SK-N-SH (cell line): Measurements from ENCODE around the gene ZNF780A. TPM values are rescaled to one million over a fixed set of nuclear protein-coding genes. Genes with fewer than 3 reads are reported as not detected.
"Not testable (repeated sequence)": the region's sequence is repeated elsewhere in the genome, so short reads cannot be mapped to it uniquely, and the experiment has no call there.

Experiments used
- CTCF ChIA-PET: fragments of 300-600, 350-600 bp; formaldehyde crosslinking; extraction: SDS; loops from one replicate; lab custom pipeline; 2021; lab: Yijun Ruan, JAX
- POLR2A ChIA-PET: fragments of 350-600 bp; sonication (Branson Sonifier 250); formaldehyde crosslinking; extraction: SDS; loops from one replicate; lab custom pipeline; 2020; ENCODE audit warnings: antibody characterized with exemption, inconsistent platforms; lab: Yijun Ruan, JAX
- DNase-seq: peaks from one replicate; pipeline ENCODE4 v3.0.0; 2012
- H2AFZ ChIP-seq: fragments of 200-600 bp; sonication (generic); 2 replicates; pipeline ENCODE4 v1.8.1; 2016; ENCODE audit warnings: antibody characterized with exemption, mild to moderate bottlenecking, low read depth
- H3F3A ChIP-seq: fragments of 200-600 bp; sonication (generic); replicated peaks from 2 replicates; pipeline ENCODE3; 2016; ENCODE audit warnings: antibody characterized with exemption, mild to moderate bottlenecking; ENCODE audit not compliant: insufficient read depth
- H3K27ac ChIP-seq, 2 experiments: fragments of 200-500 bp in 1 of 2; fragments of 200-600 bp in 1 of 2; sonication (Bioruptor generic) in 1 of 2; sonication (generic), shearing (Covaris generic) in 1 of 2; 2 replicates each; pipeline versions ENCODE4 v1.5.1 to v1.6.1; 2014 to 2016; ENCODE audit warnings: low read depth in 2 of 2, inconsistent platforms in 1 of 2, low read length in 1 of 2, mild to moderate bottlenecking in 1 of 2, mixed read lengths in 1 of 2
- H3K27me3 ChIP-seq: fragments of 200-600 bp; sonication (generic), shearing (Covaris generic); 2 replicates; pipeline ENCODE4 v1.6.1; 2016; ENCODE audit warnings: mixed run types; ENCODE audit not compliant: insufficient read depth
- H3K36me3 ChIP-seq, 2 experiments: fragments of 200-500 bp in 1 of 2; fragments of 200-600 bp in 1 of 2; sonication (Bioruptor generic) in 1 of 2; sonication (generic) in 1 of 2; replicated peaks in 1 of 2; 2 replicates each; pipeline versions ENCODE3 to v1.5.1; 2014 to 2016; ENCODE audit warnings: low read length in 1 of 2, mild to moderate bottlenecking in 1 of 2; ENCODE audit not compliant: insufficient read depth in 2 of 2, control insufficient read depth in 1 of 2
- H3K4me1 ChIP-seq, 2 experiments: fragments of 200-500 bp in 1 of 2; fragments of 200-600 bp in 1 of 2; sonication (Bioruptor generic) in 1 of 2; sonication (generic), shearing (Covaris generic) in 1 of 2; 2 replicates each; pipeline versions ENCODE4 v1.5.1 to v1.6.1; 2014 to 2016; ENCODE audit warnings: low read depth in 1 of 2, low read length in 1 of 2, mixed run types in 1 of 2; ENCODE audit not compliant: insufficient read depth in 2 of 2, control insufficient read depth in 1 of 2
- H3K4me2 ChIP-seq: fragments of 200-600 bp; sonication (generic), shearing (Covaris generic); 2 replicates; pipeline ENCODE4 v1.6.1; 2017; ENCODE audit warnings: mixed run types
- H3K4me3 ChIP-seq, 2 experiments: fragments of 200-500 bp in 1 of 2; fragments of 200-600 bp in 1 of 2; sonication (Bioruptor generic) in 1 of 2; sonication (generic), shearing (Covaris generic) in 1 of 2; 2 replicates each; pipeline versions ENCODE4 v1.5.1 to v1.8.1; 2014 to 2016; ENCODE audit warnings: low read depth in 2 of 2, inconsistent platforms in 1 of 2, low read length in 1 of 2, mild to moderate bottlenecking in 1 of 2, mixed read lengths in 1 of 2, moderate library complexity in 1 of 2
- H3K79me2 ChIP-seq: fragments of 200-600 bp; sonication (generic); 2 replicates; pipeline ENCODE4 v1.8.1; 2017; ENCODE audit warnings: mild to moderate bottlenecking; ENCODE audit not compliant: insufficient read depth
- H3K9ac ChIP-seq: fragments of 200-600 bp; sonication (generic); 2 replicates; pipeline ENCODE4 v1.6.1; 2017; ENCODE audit warnings: mixed run types
- H3K9me2 ChIP-seq: fragments of 200-600 bp; sonication (generic); 2 replicates; pipeline ENCODE4 v1.6.1; 2017; ENCODE audit warnings: mixed run types
- H3K9me3 ChIP-seq: fragments of 200-600 bp; sonication (generic); 2 replicates; pipeline ENCODE4 v1.6.1; 2017; ENCODE audit warnings: mixed run types, mild to moderate bottlenecking, moderate library complexity
- H4K20me1 ChIP-seq: fragments of 200-600 bp; sonication (generic); 2 replicates; pipeline ENCODE4 v1.6.1; 2017; ENCODE audit warnings: mild to moderate bottlenecking, mixed run types; ENCODE audit not compliant: insufficient read depth
- EZH2phosphoT487 ChIP-seq: fragments of 200-600 bp; sonication (generic); IDR thresholded peaks from 2 replicates; pipeline ENCODE4 v1.6.1; 2017; ENCODE audit warnings: low read depth, mixed run types, mild to moderate bottlenecking, antibody characterized with exemption, moderate library complexity, borderline replicate concordance
- NRF1 ChIP-seq: IDR thresholded peaks from 2 replicates; pipeline ENCODE4 v1.6.1; 2012; ENCODE audit warnings: low read depth, mild to moderate bottlenecking, low read length
- WGBS: methylation state at CpG from one replicate; pipeline ENCODE4 v1.1.6; 2017; ENCODE audit warnings: low lambda C conversion rate; 5-methylcytosine and 5-hydroxymethylcytosine counted together
- polyA plus RNA-seq, 3 experiments: library from polyadenylated mRNA; depleted of rRNA; stranded (reverse); fragments of >200 nt; gene quantifications; 2 replicates each; pipeline ENCODE4 v1.2.3, GENCODE V29; 2012
- TF ChIP-seq, protein P1 (sequence below): IDR thresholded peaks from 2 replicates; pipeline ENCODE4 v1.4.0; 2012; ENCODE audit warnings: low read depth
- TF ChIP-seq, protein P2 (sequence below): IDR thresholded peaks from 2 replicates; pipeline ENCODE4 v1.4.0; 2012; ENCODE audit warnings: low read depth, borderline replicate concordance
- TF ChIP-seq, protein P3 (sequence below): IDR thresholded peaks from 2 replicates; pipeline ENCODE4 v1.4.0; 2012; ENCODE audit warnings: low read depth, borderline replicate concordance
- TF ChIP-seq, protein P4 (sequence below): fragments of 150-350 bp; IDR thresholded peaks from 2 replicates; pipeline ENCODE4 v1.6.1; 2016; ENCODE audit warnings: mild to moderate bottlenecking, low read depth, low read length

The ZNF780A gene
- polyA plus RNA-seq, 1 of the 3 experiments (the other 2 are of a cell fraction): 7.1 TPM

DNA sequence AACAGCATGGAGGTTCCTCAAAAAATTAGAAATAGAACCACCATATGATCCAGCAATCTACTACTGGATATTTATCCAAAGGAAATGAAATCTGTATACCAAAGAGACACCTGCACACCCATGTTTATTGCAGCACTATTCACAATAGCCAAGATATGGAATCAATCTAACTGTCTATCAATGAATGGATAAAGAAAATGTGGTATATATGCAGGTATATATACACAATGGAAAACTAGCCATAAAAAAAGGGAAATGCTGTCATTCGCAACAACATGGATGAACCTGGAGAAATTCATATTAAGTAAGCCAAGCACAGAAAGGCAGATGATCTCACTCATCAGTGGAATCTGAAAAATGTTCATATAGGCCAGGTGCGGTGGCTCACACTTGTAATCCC is 37.3 kb downstream of the ZNF780A start:
- Histone ChIP-seq H3K27ac (no peak overlapping the region), H3K79me2 (peaks cover 75% of the 10 kb centered on the region), H3K27me3 (no peaks in the 10 kb centered on the region), H4K20me1 (no peaks in the 10 kb centered on the region), H3K9me3 (no peaks in the 10 kb centered on the region; the same call in none of the 2 replicates), H3K9me2 (no peaks in the 10 kb centered on the region), H3K36me3 (peaks cover 12 to 38% of the 10 kb centered on the region in 2 experiments), H3K9ac (no peak overlapping the region), H2AFZ (no peak overlapping the region), H3F3A (no peaks in the 10 kb centered on the region), H3K4me3 (no peak overlapping the region), H3K4me1 (peaks cover 0 to 6% of the 10 kb centered on the region in 2 experiments; a peak in 2 of 4 replicates), H3K4me2 (no peak overlapping the region)
- ChIA-PET CTCF (no interaction called here), POLR2A (no interaction called here)
- TF ChIP-seq, protein P1, sequence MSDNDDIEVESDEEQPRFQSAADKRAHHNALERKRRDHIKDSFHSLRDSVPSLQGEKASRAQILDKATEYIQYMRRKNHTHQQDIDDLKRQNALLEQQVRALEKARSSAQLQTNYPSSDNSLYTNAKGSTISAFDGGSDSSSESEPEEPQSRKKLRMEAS: no peak
- TF ChIP-seq, protein P2, sequence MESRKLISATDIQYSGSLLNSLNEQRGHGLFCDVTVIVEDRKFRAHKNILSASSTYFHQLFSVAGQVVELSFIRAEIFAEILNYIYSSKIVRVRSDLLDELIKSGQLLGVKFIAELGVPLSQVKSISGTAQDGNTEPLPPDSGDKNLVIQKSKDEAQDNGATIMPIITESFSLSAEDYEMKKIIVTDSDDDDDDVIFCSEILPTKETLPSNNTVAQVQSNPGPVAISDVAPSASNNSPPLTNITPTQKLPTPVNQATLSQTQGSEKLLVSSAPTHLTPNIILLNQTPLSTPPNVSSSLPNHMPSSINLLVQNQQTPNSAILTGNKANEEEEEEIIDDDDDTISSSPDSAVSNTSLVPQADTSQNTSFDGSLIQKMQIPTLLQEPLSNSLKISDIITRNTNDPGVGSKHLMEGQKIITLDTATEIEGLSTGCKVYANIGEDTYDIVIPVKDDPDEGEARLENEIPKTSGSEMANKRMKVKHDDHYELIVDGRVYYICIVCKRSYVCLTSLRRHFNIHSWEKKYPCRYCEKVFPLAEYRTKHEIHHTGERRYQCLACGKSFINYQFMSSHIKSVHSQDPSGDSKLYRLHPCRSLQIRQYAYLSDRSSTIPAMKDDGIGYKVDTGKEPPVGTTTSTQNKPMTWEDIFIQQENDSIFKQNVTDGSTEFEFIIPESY: no peak
- TF ChIP-seq EZH2phosphoT487: no peak
- TF ChIP-seq, protein P3, sequence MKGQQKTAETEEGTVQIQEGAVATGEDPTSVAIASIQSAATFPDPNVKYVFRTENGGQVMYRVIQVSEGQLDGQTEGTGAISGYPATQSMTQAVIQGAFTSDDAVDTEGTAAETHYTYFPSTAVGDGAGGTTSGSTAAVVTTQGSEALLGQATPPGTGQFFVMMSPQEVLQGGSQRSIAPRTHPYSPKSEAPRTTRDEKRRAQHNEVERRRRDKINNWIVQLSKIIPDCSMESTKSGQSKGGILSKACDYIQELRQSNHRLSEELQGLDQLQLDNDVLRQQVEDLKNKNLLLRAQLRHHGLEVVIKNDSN: no peak
- TF ChIP-seq NRF1: no peak
- TF ChIP-seq, protein P4, sequence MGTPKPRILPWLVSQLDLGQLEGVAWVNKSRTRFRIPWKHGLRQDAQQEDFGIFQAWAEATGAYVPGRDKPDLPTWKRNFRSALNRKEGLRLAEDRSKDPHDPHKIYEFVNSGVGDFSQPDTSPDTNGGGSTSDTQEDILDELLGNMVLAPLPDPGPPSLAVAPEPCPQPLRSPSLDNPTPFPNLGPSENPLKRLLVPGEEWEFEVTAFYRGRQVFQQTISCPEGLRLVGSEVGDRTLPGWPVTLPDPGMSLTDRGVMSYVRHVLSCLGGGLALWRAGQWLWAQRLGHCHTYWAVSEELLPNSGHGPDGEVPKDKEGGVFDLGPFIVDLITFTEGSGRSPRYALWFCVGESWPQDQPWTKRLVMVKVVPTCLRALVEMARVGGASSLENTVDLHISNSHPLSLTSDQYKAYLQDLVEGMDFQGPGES: no peak
- no peak for DNase-seq
- 97% methylated on average over 2 of the region's 2 CpGs for WGBS

DNA sequence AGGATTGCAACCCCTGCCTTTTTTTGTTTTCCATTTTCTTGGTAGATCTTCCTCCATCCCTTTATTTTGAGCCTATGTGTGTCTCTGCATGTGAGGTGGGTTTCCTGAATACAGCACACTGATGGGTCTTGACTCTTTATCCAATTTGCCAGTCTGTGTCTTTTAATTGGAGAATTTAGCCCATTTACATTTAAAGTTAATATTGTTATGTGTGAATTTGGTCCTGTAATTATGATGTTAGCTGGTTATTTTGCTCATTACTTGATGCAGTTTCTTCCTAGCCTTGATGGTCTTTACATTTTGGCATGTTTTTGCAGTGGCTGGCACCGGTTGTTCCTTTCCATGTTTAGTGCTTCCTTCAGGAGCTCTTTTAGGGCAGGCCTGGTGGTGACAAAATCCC is 49.0 kb downstream of the ZNF780A start:
- CTCF ChIA-PET: not testable (repeated sequence)

DNA sequence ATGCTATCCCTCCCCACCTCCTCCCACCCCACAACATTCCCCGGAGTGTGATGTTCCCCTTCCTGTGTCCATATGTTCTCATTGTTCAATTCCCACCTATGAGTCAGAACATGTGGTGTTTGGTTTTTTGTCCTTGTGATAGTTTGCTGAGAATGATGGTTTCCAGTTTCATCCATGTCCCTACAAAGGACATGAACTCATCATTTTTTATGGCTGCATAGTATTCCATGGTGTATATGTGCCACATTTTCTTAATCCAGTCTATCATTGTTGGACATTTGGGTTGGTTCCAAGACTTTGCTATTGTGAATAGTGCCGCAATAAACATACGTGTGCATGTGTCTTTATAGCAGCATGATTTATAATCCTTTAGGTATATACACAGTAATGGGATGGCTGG is 52.7 kb downstream of the ZNF780A start:
- 98% methylated on average over 3 of the region's 3 CpGs for WGBS
- H3K9ac ChIP-seq, H3K79me2 ChIP-seq, H2AFZ ChIP-seq, POLR2A ChIA-PET, DNase-seq, H3K4me2 ChIP-seq, H3K9me2 ChIP-seq, H3K27me3 ChIP-seq, H3K27ac ChIP-seq, H4K20me1 ChIP-seq, CTCF ChIA-PET, H3K4me3 ChIP-seq, H3K4me1 ChIP-seq: not testable (repeated sequence)
- peaks cover 4 to 31% of the 10 kb centered on the region in 2 experiments for H3K36me3 ChIP-seq
- peaks cover 15% of the 10 kb centered on the region for H3F3A ChIP-seq
- H3K9me3 ChIP-seq: peaks cover 27% of the 10 kb centered on the region; the same call in 1 of the 2 replicates

More for the DNA sequence above, 49.0 kb downstream of the ZNF780A start:
- POLR2A ChIA-PET, H2AFZ ChIP-seq, H3K27me3 ChIP-seq, H3K4me3 ChIP-seq, H3F3A ChIP-seq, H3K9ac ChIP-seq, H3K27ac ChIP-seq, H3K79me2 ChIP-seq, H3K9me2 ChIP-seq, H3K4me1 ChIP-seq, DNase-seq, H4K20me1 ChIP-seq, H3K4me2 ChIP-seq: not testable (repeated sequence)
- 95% methylated on average over 1 of the region's 1 CpG for WGBS
- peaks cover 30 to 35% of the 10 kb centered on the region in 2 experiments for H3K36me3 ChIP-seq
- H3K9me3 ChIP-seq: peaks cover 17% of the 10 kb centered on the region; the same call in 1 of the 2 replicates
